IPS DF 4.7 (cell line): Measurements from ENCODE around the gene RIMS1.
"Not testable (repeated sequence)": the region's sequence is repeated elsewhere in the genome, so short reads cannot be mapped to it uniquely, and the experiment has no call there.

Experiments
- DNase-seq: peaks from one replicate; pipeline ENCODE4 v3.0.0-alpha.2; 2013; ENCODE audit warnings: low spot score; ENCODE audit errors: extremely low read depth

The RIMS1 gene

DNA sequence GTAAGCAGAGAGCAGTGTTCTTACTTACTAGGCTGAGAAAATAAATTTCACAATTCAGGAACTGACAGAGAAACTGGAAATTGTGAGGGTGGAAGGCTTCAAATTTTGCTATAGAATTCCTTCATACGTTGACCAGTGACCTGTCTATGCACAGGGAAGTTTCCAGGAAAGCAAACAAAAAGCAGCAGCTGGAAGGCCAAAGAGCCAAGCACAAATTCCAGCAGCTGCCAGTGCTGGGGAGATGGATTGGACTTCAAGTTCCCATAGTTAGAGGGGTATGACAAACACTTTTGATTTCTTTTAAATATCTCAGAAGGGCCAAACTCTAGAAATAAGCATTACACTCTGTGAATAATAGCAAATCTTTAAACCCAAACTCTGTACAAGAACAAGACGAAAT, 436.4 kb downstream of the RIMS1 start:
- no peak for DNase-seq

DNA sequence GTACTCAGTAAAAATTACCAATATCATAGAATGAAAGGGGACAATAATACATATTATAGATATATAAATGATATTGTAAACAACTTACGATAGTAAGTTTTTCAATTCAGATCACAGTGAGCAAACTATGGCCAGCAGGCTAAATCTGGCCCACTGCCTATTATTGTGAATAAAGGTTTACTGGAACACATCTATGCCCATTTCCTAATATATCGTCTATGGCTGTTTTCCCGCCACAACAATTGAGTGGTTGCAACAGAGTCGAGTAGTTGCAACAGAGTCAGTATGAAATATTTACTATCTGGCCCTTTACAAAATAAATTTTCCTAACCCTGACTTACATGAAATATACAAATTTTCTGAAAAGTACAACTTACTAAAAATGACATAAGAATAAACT, 438.2 kb downstream of the RIMS1 start:
- DNase-seq, result no peak

DNA sequence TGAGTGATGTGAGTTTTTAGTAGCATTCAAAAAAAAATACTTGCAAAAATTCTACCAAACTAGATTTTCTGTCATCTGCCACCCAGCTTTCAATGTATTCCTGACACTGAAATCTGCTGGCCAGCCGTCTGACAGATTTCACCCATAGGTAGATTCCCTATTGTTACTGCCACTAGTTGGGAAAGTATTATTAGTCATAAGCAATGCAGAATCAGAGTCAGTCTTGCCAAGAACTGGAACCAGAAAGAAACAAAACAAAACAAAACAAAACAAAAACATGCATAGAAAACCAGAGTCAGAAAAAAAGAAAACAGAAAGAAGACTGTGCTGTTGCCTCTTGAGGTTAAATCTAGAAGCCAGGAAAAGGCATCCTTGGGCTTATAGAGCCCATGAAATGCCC, 442.4 kb downstream of the RIMS1 start:
- no peak for DNase-seq

DNA sequence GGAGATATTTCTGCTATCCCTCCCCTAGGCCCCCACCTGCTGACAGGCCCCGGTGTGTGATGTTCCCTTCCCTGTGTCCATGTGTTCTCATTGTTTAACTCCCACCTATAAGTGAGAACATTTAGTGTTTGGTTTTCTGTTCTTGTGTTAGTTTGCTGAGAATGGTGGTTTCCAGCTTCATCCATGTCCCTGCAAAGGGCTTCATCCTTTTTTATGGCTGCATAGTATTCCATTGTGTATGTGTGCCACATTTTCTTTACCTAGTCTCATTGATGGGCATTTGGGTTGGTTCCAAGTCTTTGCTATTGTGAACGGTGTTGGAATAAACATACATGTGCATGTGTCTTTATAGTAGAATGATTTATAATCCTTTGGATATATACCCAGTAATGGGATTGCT, 448.9 kb downstream of the RIMS1 start:
- not testable (repeated sequence) for DNase-seq

DNA sequence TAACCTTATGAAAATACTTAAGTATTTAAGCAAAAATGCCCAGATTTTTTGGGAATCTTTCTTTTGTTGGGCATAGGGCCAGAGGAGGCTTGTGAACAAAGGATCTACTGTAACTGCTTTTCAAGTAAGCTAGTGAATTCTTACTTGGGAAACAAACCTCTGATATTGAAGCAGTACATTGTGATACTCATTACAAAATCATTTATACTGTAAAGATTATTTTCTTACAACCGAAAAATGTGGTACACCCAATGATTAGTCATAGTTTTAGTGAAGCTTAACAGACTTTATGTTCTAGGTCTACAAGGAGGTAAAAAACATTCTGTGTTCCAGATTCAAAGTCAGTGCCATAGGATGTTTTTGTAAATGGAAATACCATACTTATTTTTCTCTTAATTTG, 462.6 kb downstream of the RIMS1 start:
- DNase-seq, result no peak

DNA sequence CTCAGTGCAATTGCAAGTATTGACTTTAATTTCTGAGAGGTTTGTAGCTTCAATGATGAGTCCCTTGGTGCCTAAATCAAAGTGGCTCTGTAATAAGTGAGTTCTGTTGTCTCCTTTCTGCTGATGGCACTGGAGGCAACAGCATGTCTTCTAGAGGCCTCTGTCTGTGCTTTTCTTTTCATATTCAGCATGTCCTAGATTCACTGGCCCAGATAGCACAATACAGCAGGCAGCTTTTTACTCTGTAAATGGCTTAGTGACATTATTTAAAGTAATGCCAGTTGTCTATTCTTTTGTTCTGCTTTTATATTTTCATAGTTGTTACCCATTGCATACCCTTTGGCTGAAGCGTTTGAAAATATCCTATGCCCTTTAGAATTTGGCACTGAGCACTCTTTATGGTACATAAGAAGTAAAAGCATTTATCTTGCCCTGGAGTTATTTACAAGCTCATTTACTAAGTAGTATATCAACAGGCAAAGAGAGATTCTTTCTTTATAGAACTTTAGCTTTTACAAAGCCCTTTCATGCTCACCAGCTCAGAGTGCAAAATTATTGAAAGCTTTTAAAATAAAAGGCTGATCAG, 464.0 kb downstream of the RIMS1 start:
- no peak for DNase-seq

DNA sequence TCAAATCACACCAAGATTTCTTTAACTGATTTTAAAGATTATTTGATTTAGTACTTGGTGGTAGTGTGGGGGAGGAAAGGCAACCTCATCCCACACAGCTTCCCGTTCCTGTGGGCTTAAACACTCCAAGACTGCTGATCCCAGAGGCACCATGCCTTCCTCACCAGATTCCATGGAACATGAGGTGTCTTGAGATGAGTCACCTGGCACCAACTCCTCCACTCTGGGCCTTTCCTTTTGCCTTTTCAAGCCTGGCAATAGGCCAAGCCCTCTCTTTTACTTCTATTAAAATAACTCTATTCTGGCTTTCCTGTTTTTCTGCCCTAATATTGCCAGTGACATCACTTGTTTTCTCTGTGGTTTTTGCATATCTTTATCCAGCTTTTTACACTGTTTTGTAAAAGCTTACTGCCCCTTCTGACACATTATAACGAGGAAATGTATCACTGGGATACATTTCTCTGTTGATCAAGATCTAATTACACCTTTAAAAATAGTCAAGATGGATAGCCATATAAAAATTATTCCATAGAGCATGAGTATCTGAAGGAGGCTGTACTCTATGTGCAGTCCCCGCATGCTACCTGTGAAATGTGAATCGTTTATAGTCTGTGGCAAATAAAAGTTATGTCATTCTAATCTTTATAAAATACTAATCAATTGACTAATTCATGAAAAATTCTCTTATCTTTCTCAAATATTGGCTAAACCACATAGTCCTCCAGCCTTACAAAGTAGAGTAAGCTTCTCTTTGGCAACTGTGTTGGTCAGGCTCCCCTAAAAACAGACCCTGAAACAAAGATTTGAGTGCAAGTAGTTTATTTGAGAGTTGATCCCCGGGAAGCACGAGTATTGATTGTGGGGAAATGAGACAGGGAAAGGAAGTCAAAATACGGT, 477.7 kb downstream of the RIMS1 start:
- no peak for DNase-seq

DNA sequence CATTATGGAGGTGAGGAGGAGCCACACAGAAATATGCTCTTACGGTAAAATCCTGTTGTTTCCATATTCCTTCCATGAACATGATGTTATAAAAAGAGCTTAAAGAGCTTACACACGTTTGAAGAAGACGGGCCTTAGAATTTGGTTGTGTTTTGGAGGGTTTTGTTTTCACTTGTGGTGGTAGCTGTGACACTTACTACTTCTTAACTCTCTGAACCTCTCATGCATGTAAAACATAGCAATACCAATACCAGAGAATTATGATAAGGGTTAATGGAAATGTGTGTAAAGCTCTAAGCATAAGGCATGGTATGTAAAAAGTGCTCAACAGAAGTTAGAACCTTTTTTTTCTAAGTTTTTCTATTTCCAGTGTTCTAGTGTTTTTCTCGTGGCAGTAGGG, 479.4 kb downstream of the RIMS1 start:
- DNase-seq, result no peak

DNA sequence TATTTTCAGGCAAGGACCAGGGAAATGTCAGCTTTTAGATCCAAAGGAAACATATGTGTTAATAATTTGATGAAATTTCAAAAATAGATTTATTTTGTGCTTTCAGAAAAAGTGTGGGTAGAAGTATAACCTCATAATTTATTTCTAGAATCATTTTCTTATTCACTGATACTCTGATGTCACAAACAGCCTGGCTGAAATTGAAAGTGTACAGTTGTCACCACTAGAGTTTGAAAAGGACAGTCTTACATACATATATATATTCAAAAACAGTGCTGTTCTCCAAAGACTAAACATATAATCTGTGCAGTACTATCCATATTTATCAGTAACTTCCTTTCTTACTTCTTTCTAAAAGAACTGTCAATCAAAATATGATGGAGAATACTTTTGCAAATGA, 481.1 kb downstream of the RIMS1 start:
- DNase-seq, result no peak

DNA sequence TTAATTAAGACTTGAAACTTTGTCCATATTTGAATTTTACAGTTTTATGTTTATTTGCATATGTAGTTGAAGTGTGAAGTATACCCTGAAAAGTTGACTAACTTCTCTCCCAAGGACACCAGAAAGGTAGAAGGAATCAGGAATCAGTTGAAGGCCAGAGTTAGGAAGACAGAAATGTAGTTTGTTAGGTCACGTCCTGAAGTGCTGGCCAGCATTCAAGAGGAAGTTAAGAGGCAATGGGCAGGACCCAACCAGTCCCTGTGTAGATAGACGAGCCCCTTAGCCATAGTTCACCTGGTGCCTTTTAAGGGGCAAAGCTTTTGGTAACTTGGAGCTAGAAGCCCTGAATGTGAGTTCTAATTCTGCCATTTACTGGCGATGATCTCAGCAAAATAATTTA, 485.1 kb downstream of the RIMS1 start:
- no peak for DNase-seq

DNA sequence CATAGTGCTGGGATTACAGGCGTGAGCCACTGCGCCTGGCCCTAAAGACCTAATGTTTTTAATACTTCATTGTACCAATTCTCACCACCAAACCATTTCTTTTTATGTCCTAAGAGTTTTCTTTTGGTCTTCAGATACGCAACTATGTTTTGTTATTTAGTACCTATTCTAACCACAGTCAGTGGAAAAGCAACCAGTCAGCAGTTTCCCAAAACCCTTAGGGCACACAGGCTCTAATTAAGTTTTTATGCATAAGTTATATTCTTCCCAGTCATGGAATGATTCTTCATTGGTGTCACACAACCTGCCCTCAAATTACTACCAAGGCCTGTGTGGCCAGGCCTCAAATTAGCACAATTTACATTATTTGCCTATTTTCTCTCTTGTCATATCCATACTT, 487.8 kb downstream of the RIMS1 start:
- DNase-seq, result no peak

DNA sequence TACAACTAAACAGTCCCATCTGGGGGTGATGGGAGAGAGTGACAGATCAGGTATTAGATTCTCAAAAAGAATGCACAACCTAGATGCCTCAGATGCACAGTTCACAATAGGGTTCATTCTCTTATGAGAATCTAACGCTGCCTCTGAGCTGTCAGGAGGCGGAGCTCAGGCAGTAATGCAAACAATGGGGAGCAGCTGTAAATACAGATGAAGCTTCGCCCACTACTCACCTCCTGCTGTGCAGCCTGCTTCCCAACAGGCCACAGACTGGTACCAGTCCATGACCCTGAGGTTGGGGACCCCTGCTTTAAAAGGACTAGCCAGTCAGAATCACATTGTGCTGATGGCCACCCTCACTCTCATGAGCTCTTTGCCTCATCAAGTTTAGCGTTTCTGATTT, 488.5 kb downstream of the RIMS1 start:
- DNase-seq, result no peak

DNA sequence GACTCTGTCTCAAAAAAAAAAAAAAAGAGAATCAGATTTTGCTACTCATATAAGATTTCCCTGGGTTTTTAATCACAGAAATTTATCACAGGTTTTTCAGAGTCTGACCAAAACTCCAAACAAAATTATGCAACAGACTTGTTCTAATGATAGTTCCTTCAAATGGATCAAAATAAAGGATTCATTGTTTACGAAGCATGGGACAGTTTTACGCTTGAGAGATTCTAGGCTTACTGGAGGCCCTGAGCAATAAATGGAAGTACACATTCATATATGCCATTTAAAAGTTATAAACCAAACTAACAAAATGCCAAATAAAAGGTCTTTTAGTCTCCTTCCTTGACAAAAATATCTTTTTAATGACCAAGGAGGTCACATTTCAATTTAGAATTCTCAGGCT, 490.4 kb downstream of the RIMS1 start:
- DNase-seq, result no peak

DNA sequence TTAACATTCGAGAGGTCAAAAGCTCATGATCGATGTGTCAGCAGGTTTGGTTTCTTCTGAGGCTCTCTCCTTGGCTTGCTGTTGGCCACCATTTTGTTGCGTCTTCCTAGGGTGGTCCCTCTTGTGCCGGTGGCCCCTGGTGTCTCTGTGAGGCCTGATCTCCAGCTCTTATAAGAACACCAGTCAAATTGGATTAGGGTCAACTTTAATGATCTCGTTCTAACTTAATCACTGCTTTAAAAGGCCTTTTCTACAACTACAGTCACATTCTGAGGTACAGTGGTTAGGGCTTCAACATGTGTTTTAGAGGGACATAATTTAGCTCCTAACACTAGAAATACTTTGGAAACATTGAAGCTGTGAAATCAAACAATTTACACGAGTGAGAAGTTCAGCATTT, 494.7 kb downstream of the RIMS1 start:
- DNase-seq, result no peak

DNA sequence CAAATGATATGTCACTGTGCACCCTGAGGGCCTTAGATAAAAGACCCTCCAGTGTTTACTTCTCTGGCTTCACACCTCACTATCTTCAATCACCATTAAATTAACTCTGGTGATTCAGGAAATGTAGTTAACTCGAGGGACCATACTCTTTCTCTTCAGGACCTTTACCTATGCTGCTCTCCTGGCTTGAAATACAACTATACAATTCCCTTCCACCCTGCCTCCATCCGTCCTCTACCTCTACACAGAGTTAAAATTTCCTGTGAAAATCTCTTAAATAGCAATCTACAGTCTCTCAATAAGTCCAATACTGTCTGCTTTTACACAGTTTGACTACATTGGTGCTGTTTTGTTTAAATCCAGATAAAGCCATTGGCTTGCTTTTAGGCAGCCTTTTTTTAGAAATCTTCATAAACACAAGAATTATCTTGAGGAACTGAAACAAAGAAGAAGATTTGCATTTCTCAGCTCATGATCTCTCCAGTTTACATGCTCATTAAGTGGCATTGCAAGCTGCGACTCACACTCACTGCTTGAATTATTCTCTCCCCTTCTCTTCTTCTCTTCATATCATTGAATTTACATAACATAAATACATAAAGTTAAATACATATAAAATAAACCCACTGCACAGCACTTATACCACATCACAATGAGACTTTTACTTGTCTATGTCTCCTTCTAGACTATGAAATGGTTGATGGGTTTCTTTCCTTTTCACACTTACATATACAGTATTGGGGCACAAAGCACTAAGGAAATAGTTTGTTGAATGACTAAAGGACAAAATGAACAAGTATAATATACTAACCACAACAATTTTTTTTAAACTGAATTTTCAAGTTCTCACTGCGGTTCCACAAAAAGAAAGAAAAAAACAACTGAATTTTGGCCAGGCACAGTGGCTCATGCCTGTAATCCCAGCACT, 496.5 kb downstream of the RIMS1 start:
- DNase-seq, result no peak

DNA sequence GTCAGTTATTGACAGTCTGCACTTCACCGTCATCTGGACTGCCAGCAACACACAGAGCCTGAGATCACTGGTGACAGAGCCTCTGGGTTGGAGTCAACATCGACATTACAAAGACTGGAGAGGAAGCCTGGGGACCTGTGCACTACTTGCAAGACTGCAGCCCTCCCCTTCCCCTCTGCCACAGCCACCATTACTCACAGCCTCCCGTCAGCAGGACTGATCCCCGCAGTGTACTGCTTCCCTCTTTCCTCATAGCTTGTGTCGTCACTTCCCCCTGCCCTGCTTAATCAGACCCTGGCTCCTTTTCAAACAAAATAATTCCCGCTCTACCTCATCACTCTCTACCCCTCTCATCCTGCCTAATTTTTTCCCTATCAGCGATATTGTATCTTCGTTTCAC, 500.0 kb downstream of the RIMS1 start:
- DNase-seq, result no peak

DNA sequence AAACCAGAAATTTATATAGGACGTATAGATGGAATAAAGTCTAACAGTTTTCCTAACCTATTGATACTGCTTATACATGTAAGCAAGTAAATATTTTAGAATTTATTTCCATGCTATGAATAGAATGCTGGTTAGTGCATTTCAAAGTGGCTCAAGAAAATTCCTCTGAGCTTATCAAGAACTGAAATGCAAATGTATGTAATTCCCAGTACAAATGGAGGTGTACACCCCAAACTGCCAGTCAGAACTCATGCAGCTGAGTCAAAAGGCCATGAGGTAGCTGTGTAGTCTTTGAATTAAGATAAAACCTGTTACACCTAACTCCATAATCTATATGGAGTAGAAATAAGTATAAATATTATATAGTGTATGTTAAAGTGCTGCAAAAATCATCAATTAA, 503.3 kb downstream of the RIMS1 start:
- no peak for DNase-seq

DNA sequence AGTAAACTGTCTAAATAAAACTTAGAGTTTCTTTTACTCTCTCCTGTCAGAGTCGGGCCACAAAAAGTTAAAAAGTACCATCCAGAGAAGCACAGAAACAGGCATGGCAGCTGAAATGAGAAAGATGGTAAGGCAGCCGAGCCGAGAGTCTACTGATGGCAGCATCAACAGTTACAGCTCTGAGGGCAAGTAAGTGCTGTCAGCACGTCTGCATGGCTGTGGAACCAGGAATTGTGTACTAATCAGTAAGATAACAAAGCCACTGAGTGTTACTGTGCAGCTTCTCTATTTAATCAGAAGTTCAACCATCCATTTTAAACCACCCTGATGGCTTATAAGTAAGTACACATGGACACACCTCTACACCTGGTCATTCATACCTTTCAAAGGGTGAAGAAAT, 504.2 kb downstream of the RIMS1 start:
- DNase-seq, result no peak

DNA sequence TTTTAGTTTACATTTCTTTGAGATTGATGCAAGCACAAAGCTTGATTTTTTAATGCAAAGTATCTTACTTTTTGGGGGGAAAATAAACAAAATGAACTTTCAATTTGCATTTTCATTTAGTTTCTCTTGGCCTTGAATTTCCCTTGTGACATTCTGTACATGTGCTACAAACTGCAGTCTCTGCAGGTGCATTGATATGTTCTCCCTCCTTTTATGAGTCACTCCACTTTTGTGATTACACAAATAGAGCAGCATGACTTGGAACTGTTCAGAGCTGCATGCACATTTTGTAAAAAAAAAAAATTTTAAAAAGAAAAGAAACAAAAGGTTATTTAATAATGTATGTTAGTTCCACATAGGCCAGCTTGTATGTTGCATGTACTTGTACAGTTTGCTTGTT, 515.5 kb downstream of the RIMS1 start:
- no peak for DNase-seq

DNA sequence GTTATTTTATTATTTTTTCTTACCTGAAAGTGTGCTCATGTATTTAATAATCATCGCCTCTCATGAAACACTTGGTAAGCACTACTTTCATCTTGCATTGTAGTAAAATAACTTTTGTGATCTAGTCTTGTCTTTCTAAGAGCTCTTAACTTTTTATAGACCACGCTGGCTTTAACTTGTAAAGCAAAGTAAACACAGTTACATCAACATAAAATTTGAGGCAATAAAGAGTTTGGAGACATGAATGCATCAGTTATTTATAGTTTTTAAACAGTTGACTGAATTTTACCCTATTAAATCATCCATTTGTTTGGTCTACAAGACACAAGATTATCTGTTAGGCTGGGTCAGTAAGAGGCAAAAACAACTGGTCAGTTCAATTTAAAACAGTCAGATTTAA, 517.1 kb downstream of the RIMS1 start:
- DNase-seq, result no peak

DNA sequence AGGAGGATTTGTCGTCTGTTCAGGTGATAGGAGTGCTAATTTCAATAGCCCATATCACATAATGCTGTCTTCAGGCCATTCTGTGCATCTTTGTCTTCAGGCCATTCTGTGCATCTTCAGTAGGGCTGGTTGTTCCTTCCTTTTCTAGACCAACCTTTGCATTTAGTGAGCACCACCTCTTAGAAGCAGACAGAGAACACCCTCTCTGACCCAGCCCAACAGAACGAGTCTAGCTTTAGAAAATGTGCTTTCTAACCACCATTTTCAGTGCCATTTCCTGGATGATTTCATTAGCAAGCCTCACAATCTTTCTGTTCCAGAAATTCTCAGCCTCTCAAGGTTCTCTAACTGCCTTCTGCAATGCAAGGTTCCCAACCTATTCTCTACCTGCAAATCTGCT, 520.2 kb downstream of the RIMS1 start:
- DNase-seq, result no peak

DNA sequence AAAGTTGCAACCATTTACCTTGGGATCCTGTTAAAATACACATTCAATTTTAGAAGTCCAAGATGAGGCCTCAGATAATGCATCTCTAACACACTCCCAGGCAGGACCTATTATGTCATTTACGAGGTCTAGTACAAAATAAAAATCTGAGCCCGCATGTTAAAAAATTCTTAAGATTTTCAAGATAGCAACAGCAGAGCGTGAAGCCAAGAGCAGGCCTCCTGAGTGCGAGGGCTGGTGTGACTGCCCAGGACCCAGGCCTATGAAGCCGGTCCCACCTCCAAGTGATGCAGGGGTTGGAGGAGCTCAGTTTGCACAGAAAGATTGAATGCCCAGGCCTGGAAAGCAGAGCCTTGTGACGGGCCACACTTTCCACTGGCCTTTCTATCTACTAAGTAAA, 524.4 kb downstream of the RIMS1 start:
- no peak for DNase-seq
